Measurements from ENCODE around the gene ACOX2. TPM values are rescaled to one million over a fixed set of nuclear protein-coding genes. Genes with fewer than 3 reads are reported as not detected.
A peak's percentile ranks its signal among the peaks of the same experiment; 100 is the strongest.

ACOX2 gene
- total and polyA plus RNA-seq, 2 of the 13 experiments (the other 11 are each of a cell fraction or from before 2014, with no cell fraction given) = 42.6 to 98.5 TPM

- TF ChIP-seq TAF1 (CRISPR knock-in tag; IDR thresholded peaks at IDR 0.05) (peak; percentile 49; the same call in 1 of the 2 replicates), NR2F6 (IDR thresholded peaks at IDR 0.05) (0 out of 2 replicates have a peak, but pooled peaks have one; percentile 11), NR2F6 (CRISPR knock-in tag; IDR thresholded peaks at IDR 0.05) (0 out of 2 replicates have a peak, but pooled peaks have one; percentile 11), ZNF687 (CRISPR knock-in tag; IDR thresholded peaks at IDR 0.05) (peak; percentile 94), RFX5 (IDR thresholded peaks at IDR 0.05; ENCODE audit: low read depth, low read length) (no peak), ZNF577 (CRISPR knock-in tag; IDR thresholded peaks at IDR 0.05; ENCODE audit: borderline replicate concordance, low read depth) (no peak), PRDM10 (CRISPR knock-in tag; IDR thresholded peaks at IDR 0.05; ENCODE audit: low read depth) (no peak), ZNF263 (CRISPR knock-in tag; IDR thresholded peaks at IDR 0.05) (peak; percentile 99), DZIP1 (CRISPR knock-in tag; IDR thresholded peaks at IDR 0.05) (0 out of 2 replicates have a peak, but pooled peaks have one; percentile 52), GABPA (IDR thresholded peaks at IDR 0.05; ENCODE audit: low read depth, low read length) (no peak), GABPA (CRISPR knock-in tag; IDR thresholded peaks at IDR 0.05; ENCODE audit: low read depth) (no peak), ZBTB3 (CRISPR knock-in tag; IDR thresholded peaks at IDR 0.05; ENCODE audit: borderline replicate concordance, low read depth) (peak; percentile 57; the same call in 1 of the 2 replicates), KMT2A (CRISPR knock-in tag; IDR thresholded peaks at IDR 0.05) (no peak), AGO2 (optimal IDR thresholded peaks at IDR 0.05; ENCODE audit: low read depth, low read length) (no peak), SIX4 (CRISPR knock-in tag; IDR thresholded peaks at IDR 0.05) (no peak)
Observed at GRCh38 chr3:58536501-58537411, at the start of gene ACOX2 (continued).
